IMR-90 (cell line): ENCODE measurements around the gene SF3B3.

Experiments used
- CTCF ChIP-seq: conservative IDR thresholded peaks from 2 replicates; pipeline ENCODE4 v1.5.1; 2012; ENCODE audit warnings: mild to moderate bottlenecking, low read depth, low read length, improper control_type of control experiment
- FOS ChIP-seq: fragments of 150-350 bp; IDR thresholded peaks from 2 replicates; pipeline ENCODE4 v1.6.1; 2016; ENCODE audit warnings: low read depth, low read length
- MXI1 ChIP-seq: IDR thresholded peaks from 2 replicates; pipeline ENCODE4 v1.6.1; 2012; ENCODE audit warnings: low read depth, mild to moderate bottlenecking, low read length, moderate library complexity, borderline replicate concordance
- POLR2A ChIP-seq: IDR thresholded peaks from 2 replicates; pipeline ENCODE4 v1.6.1; 2012; ENCODE audit warnings: mild to moderate bottlenecking, low read depth, low read length
- RAD21 ChIP-seq: IDR thresholded peaks from 2 replicates; pipeline ENCODE4 v1.6.1; 2012; ENCODE audit warnings: low read length, improper control_type of control experiment

GRCh38 chr16:70573451-70574121 lies 50.0 kb downstream of the SF3B3 start:
- no peak for TF ChIP-seq RAD21
- no peak for TF ChIP-seq CTCF
- TF ChIP-seq FOS: no peak
- no peak for TF ChIP-seq MXI1
- no peak for TF ChIP-seq POLR2A
